GM21825 (cell line): ENCODE results near the gene MAB21L2.
"Not testable (repeated sequence)": the region's sequence is repeated elsewhere in the genome, so short reads cannot be mapped to it uniquely, and the experiment has no call there.

Experiments
- ATAC-seq: cut with Tn5 transposase; IDR thresholded peaks from one replicate; pipeline ENCODE4 v1.9.1; 2021; ENCODE audit warnings: mild to moderate bottlenecking, moderate library complexity; ENCODE audit not compliant: unreplicated experiment

Gene MAB21L2

GRCh38 chr4:150582146-150582872, at the start of gene MAB21L2:
TSS of gene MAB21L2 (plus strand) at chr4:150582151. CDS start at chr4:150583030, 879 bp downstream.
- no peak for ATAC-seq

DNA sequence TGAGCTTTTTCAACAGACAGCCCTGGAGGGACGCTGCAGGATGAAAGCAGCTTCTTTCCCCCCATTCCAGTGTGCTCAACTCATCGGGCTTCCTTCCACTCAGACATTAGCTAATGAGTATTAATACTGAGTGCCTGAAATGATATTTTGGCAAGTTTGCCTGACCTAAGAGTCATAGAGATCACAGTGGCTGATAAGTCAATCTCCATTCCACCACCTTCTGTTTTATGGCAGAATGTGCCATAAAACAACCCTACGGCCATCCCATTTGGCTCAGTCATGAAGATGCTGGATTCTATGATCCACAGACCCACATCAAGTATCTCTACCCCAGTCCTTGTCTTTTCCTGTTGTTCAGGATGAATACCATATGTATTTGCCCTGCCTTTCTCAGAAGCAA, 48.3 kb upstream of the MAB21L2 start:
- no peak for ATAC-seq

- ATAC-seq: no peak
Observed at GRCh38 chr4:150534818-150535217, 47.1 kb upstream of the MAB21L2 start.

DNA sequence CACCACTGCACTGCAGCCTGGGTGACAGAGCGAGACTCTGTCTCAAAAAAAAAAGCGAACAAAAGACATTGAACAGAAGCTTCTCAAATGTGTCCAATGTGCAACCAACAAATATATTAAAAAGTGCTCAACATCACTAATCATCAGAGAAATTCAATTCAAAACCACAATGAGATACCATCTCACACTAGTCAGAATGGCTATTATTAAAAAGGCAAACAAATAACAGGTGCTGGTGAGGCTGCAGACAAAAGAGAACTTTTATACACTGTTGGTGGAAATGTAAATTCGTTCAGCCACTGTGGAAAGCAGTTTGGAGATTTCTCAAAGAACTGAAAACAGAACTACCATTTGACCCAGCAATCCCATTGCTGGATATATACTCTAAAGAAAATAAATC, 44.0 kb upstream of the MAB21L2 start:
- not testable (repeated sequence) for ATAC-seq

GRCh38 chr4:150540536-150540935, 41.4 kb upstream of the MAB21L2 start:
- ATAC-seq: no peak

- ATAC-seq: no peak
Observed at GRCh38 chr4:150540959-150541360, 41.0 kb upstream of the MAB21L2 start.

DNA sequence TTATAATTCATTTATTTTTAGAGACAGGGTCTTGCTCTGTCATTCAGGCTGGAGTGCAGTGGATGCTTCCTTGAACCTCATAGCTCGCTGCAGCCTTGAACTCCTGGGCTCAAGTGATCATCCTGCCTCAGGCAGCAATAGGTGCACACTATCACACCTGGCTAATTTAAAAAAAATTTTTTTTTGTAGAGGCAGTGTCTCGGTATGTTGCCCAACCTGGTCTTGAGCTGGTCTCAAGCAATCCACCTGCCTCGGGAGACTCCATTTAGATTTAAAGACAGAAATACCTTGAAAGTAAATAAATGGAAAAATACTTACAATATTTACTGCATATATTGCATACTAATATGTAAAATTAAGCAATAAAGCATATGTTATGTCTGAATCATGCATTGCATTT, 40.3 kb upstream of the MAB21L2 start:
- ATAC-seq: no peak

GRCh38 chr4:150543042-150543441, 38.9 kb upstream of the MAB21L2 start:
- ATAC-seq: no peak

GRCh38 chr4:150546286-150546685, 35.7 kb upstream of the MAB21L2 start:
- ATAC-seq: no peak

- ATAC-seq: no peak
Observed at GRCh38 chr4:150547154-150547838, 34.7 kb upstream of the MAB21L2 start.

GRCh38 chr4:150557811-150558210, 24.1 kb upstream of the MAB21L2 start:
- ATAC-seq: not testable (repeated sequence)

GRCh38 chr4:150561143-150561737, 20.7 kb upstream of the MAB21L2 start:
- ATAC-seq: no peak

DNA sequence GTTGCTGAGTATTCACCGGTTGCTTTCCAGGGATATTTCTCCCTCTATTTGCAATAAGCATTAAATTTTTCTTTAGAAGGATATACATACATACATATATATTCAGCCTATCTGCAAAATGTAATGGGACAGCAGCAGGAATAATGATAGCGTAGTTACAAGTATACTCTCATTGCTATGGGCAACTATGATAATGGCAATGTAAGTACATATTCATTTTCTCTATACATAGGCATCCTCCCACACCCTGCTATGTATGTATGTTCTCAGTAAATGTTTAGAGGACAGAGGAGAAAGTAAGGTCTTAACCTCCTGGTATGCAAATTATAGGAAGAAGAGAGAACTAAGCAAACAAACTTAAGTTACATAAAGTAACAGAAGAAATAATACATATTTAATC, 19.7 kb upstream of the MAB21L2 start:
- no peak for ATAC-seq

GRCh38 chr4:150562751-150563150, 19.2 kb upstream of the MAB21L2 start:
- no peak for ATAC-seq

GRCh38 chr4:150564967-150565366, 17.0 kb upstream of the MAB21L2 start:
- ATAC-seq: not testable (repeated sequence)

- ATAC-seq: no peak
Observed at GRCh38 chr4:150567070-150567469, 14.9 kb upstream of the MAB21L2 start.

DNA sequence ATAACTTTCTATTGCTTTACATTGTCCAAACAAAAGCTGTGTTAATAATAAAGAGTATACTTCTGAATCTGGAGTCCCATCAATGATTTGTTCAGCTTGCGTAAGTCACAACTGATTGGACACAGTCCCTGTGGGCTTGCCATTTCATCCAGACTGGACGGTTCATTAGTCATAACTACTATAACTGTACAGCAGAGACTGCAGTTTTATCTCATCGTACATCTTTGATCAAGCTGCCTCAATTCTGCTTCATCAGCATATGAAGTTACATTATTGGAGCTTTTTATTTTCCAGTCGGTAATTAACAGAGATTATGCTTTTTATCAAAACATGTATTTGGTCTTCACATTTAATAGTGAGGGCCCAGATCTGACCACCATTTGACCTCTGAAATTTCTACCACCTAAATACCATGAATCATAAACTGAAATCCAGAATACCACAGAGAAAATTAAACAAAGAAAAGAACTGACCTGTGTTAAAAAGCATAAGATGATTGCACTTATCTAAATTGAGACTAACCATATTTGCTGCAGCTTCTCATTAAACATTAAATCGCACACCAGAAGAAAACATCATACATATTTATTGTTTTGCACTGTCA, 12.5 kb upstream of the MAB21L2 start:
- ATAC-seq: no peak

- ATAC-seq: no peak
Observed at GRCh38 chr4:150569998-150570535, 11.9 kb upstream of the MAB21L2 start.

DNA sequence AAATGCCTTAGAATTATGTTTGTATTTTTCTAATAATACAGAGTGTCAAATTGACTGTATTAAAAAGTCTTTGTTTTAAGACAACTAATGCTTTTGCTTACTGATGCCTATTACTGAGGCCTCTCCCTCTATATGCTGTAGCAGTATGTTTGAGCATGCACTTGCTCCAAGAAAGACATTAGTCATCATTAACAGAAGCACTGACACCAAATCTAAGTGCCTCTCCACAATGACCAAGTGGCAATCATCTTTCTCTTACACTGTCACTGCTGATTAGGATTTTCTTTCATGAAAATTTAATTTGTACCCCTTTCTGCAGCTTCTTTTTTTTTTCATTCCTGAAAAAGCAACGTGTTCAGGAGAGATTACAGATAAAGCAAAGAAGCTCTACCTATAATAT, 11.1 kb upstream of the MAB21L2 start:
- no peak for ATAC-seq

DNA sequence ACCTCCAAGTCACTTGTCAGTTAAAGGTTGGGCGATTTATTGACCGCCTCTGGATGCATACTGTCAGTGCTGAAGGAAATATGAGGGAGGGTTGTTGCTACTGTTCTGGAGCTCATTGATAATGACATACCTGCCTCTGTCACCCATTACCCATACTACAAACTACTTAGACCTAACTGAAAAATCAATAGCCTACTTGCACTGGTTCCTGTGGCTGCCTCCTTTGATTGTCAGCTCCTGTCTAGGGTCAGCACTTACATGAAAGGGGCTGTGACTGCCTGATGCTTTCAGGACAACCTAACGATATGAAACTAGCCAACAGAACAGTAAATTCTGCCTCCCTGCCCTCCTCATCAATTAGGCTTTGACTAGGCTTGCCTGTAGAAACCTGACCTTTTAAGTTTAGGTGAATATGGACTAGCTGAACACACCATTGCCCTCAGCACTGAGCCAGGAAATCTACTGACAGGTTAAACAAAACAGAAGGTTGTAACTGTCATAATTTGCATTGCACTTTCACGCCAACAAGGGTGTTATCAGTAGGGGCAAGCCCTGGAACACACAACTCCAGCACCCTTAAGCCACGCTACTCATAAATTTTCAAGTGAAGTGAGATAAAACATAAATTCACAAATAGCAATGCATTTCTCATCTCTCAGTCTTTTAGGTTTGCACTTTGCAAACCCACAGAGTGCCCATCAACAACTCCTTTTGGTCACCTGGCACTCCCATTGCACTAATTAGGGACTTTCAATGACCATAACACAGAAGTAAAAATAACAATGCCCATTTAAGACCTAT, 9.0 kb upstream of the MAB21L2 start:
- ATAC-seq: no peak

DNA sequence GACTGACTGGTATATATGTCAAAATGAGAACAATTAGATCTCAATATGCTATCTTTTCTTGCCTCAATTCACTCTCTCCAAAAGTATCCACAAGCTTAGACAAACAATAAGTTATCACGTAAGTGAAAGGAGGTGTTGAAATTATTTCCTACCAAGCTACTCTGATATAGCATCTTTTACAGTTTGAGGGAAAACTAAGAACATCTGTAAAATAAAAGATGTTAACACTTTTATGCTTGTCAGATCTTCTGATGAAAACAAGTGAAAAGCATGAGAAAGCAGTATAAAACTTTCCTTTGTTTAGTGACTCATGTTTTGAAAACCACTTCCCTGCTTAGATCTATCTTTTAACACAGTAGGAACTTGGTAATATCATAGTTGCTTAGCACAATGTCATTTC, 8.4 kb upstream of the MAB21L2 start:
- ATAC-seq: no peak
